GM19395 (cell line): ENCODE results near the gene PIP5K1B.

Experiments used
- ATAC-seq: cut with Tn5 transposase; IDR thresholded peaks from one replicate; pipeline ENCODE4 v1.9.1; 2021; ENCODE audit warnings: mild to moderate bottlenecking, moderate library complexity; ENCODE audit not compliant: unreplicated experiment

The PIP5K1B gene

DNA sequence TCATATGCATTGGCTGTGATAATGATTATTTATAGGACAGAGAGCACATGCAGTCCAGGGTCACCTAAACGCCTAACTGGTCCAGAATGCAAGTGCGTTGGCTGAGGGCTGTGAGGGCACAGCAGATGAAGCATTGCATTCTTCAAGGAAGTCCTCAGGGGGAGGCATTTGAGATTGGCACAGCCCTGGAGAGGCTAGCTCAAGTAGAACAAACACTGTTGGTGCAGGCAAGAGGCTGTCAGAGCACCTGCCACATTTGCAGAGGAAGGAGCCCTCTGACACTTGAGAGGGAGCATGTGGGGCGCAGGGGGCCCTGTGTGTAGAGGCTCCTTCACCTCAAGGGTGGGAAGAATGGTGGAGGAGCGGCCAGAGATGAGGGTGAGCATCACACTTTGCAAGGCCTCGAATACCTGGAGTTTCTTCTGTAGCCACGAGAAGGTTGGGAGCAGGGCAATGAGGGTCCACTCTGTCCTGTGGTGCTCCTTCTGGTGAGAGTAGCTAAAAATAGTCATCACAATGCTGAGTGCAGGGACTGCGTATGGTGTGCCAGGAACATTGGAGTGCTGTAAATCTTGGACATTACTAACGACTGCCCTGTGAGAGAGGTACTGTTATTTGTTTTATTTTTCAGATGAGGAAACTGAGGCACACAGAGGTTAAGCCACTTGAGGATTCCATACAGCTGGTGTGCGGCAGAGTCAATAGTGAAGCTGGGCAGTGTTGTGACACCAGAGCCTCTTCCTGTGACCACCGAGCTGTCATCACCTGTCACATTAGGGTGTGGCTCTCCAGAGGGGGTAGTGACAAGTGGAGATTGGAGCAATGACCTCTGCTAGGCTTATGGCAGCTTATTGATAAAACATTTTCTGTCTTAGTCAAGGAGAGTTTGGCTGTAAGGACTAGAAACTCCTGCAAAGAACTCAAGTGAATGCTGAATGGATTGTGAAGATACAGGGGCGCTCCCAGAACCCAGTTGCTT is 100.2 kb downstream of the PIP5K1B start:
- ATAC-seq, result no peak

DNA sequence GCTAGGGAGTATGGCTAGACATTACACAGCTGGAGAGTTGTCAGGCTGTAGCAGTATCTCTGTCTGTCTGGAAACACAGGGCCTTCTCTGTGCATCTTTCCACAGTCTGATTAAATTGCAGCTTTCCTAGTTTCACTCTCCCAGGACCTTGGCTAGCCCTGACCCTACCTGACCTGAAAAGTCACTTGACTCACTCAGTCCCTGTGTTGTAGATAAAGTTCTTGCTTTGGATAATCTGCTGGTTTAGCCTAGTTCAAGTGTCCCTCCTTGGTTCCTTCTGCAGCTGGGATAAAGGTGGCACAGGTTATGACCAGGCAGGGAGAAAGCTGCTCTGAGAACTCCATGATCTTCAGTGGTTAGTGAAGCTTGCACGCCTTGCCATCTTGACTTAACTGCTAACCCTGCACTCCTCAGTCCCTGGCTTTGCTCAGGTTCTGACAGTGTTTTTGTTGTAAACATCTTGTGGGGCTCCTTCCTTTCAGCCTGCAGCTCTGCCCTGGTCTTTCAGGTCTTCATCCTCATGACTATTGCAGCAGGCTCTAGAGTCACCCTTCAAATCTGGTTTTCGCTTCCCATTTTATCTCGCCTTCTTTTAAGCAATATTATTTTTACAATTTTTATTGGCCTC is 101.0 kb downstream of the PIP5K1B start:
- no peak for ATAC-seq

DNA sequence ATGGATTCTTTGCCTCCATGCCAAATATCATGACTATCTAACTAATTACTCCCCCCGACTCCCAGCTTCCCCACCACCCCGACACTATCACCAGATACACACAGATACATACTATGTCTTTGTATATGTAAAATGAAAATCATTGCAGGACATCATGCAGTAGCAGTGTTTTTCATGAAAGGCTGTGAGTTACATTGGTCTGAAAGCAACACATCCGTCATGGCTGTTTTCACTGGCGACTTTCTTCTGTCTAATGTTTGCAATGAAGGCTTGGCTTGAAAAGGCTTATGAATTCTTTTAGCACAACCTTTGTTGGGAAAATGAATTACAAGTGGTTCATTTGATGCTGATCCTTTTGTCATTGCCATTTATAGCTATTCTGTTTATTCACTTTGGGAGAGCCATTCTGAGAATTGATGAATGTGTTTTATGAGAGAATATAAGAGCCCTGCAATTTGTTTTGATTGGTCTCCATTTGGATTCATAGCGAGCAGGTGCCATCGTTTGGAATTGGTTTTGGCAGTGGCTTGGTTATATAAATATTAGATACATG is 103.4 kb downstream of the PIP5K1B start:
- ATAC-seq, result no peak

DNA sequence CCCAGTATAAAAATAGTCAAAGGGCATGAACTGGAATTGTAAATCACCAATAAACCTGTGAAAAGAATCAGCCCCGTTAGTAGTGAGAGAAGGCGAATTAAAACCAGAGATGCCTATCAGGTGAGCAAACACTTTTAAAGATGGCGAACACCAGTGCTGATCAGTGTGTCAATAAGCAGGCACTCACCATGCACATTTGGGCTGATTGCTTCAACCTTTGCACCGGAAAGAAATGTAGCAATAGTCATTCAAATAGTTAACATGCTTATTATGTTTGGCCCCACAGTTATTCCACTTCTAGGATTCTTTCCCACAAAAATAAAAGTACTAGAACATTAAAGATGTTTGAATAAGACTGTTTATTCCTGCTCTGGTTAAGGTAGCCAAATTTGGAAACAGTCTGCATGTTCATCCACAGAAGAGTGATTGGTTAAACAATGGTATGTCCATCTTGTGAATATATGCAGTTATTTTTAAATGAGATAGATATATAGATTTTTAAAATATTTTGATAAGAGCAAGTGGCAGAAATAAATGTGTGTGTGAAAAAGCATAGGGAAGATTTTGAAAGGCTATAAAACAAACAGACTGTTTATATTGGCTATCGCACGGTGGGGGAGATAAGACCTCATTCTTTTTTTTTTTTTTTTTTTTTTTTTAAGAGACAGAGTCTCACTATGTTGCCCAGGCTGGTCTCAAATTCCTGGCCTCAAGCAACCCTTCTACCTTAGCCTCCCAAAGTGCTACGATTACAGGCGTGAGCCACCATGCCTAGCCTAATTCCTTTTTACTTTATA is 112.2 kb downstream of the PIP5K1B start:
- no peak for ATAC-seq

DNA sequence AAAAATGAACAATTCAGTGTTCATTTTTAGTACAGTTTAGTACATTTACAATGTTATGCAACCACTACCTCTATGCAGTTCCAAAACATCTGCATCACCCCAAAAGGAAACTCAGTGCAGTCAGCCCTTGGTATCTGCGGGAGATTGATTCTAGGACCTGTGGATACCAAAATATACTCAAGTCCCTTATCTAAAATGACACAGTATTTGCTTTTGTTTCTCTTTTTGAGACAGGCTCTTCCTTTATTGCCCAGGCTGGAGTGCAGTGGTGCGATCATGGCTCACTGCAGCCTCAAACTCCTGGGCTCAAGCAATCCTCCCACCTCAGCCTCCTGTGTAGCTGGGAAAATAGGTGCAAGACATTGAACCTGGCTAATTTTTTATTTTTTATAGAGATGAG is 114.0 kb downstream of the PIP5K1B start:
- ATAC-seq, result no peak

DNA sequence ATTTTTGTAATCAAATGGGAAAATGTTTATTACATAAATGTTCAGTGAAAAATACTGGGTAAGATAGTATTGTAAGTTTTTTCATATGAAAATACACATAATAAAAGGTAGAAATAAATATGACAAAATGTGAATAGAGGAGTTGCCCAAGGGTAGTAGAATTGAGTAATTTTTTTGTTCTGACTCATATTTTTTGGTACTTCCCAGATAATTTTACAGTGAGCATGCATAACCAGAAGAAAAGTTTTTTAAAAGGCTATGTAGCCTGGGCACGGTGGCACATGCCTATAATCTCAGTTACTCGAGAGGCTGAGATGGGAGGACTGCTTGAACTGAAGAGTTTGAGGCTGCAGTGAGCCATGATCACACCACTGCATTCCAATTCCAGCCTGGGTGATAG is 116.9 kb downstream of the PIP5K1B start:
- ATAC-seq, result no peak

DNA sequence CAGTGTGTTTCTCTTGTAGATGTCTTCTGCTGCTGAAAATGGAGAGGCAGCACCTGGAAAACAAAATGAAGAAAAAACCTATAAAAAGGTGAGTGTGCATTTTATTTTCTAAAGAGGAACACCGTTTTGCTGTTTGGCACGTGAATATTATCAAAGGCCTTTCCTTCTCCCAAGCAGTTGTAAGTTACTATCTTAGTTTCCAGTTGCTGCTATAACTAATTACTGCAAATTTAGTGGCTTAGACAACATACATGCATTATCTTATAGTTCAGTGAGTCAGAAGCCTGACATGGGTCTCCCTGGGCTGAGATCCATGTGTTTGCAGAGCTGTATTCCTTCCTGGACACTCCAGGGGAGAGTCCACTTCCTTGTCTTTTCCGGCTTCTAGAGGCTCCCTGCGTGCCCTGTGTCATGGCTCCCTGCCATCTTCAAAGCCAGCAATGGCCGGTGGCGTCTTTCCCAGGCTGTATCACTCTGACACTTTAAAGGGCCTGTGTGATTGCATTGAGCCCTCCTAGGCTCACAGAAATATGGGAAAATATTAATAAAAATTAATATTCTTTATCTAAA is 117.6 kb downstream of the PIP5K1B start:
- no peak for ATAC-seq

DNA sequence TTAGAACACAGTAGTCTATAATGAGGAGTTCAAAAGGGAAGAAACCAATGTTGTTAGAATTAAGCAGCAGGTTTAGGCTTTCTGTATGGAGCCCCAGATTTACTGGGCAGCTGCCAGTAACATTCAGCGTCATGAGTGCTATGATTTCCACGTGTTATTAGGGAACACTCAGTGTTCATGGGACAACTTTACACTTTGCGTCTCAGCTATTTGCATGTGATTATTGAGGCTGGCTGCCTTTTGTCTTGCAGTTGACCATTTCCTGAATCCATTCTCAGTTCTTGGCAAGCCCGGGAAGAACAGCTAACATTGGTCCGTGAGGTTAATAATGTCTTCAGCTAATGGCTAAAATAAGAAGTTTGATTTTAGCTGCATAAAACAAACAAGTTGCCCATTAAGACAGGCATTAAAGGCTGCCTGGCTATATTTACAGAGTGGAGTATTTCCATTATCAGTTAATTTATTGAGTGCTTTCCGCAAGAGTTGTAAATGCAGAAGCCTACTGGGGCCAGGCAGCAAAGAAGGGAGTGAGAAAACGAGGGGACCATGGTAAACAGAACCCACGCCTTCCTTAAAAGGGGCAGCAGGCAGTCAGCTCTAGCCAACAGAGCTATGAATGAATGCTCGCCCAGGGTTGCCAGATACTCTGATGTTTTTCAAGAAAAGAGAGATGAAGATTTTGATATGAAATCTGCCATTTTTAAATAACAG is 120.9 kb downstream of the PIP5K1B start:
- ATAC-seq, result no peak

DNA sequence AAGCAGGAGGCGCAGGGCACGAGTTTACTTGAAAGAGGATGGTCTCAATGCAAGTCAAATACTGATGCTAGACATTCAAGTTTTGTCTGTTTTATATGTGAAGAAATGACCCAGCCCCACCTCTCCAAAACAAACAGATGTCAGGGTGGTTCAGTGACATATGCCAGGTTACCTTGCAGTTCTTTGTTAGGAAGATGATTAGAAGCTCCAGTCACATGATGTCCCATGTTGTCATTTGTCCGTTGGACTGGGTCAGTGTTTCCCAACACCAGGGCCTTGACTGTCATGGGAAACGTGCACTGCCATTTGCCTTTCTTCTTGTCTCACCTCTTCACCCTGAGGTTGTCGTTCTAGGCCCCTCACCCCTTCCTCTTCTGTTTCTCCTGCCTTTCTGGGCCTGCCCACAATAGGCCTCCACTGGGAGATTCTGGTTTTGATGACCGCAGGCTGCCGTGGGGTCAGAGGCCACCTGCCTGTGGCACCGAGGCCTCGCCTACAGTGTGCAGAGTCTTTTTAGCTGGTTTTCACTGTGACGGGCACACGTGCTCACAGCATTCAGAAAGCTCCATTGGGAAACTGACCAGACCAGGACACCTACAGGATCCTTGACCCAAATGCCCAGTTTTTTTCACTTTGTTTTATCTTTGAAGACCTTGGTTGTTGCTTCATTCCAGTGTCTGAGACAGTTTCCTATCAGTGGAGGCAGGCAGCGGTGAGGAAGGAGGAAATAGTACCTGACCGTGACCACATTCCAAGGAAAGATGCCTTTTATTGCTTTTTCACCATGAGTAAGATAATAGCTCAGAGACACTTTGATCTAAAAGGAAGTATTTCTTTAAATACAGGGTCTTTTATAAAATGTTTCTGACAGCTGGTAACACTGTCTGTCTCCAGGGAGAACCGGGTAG is 123.1 kb downstream of the PIP5K1B start:
- ATAC-seq, result no peak

DNA sequence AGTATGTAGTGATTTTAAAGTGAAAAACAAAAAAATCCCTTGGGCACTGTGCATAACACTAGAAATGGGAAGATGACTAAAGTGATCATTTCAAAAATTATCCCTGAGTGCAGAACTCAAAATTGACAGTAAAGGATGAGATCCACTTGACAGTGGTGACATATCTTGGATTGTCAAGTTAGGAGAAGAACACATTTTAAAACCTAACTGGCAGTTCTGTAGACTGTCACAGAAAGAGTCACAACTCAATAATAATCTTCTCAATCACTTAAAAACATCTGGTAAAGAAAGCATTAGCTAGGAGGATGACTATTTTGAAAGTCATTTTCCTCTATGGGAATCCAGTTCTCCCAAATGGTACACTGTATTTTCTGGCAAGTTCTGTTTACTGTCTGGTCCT is 127.1 kb downstream of the PIP5K1B start:
- ATAC-seq, result no peak

DNA sequence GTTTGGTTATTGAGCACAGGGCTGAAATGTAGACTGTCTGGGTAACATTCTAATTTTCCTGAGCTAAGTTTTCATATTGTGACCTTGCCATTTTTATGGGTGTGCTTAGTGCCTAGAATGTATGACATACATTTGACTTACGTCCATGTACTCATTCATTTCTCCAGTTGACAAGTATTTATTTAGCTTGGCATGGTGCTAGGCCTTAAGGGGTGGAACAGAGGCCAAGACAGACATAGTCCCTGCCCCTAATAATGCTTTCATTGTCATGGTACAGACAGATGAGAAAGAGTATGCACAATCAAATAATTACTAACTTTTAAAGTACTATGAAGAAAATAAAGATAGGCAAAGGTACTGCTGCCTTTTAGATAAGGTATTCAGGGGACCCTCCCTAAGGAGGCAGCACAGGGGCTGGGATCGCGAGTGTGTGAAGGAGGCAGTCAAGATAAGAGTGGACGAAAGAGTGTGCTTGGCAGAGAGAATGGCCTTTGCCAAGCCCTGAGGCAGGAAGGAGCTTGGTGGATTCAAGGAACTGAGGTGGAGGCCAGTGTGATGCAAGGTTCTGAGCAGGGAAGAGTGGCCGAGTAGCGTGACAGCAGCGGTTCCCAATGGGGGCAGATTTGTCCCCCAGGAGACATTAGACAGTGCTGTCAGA is 128.0 kb downstream of the PIP5K1B start:
- ATAC-seq, result no peak

DNA sequence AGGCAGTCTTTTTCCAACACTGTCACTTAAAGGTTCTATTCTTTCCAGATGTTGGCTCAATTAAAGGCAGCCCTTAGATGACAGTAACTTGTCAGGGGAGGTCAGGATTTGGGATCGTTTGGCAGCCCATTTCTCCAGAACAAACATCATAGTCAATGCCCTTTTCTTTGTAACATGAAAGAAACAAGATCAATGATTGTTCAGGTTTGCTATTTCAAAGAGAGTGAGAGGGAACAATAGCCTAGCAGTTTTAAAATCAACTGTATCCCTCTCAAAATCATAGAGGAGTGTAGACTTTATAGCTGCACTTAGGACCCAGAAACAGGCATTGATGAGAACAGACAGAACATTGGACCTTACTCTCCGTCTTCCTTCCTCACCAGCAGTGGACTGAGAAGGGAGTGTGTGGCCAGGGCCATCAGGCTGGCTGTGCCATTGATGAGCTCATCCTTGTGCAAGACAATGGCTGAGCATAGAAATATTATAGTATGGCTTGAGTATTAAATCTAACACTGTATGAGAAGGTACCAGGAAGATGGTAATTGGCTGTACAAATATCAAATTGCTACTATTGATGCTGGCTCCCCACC is 130.0 kb downstream of the PIP5K1B start:
- ATAC-seq, result no peak

DNA sequence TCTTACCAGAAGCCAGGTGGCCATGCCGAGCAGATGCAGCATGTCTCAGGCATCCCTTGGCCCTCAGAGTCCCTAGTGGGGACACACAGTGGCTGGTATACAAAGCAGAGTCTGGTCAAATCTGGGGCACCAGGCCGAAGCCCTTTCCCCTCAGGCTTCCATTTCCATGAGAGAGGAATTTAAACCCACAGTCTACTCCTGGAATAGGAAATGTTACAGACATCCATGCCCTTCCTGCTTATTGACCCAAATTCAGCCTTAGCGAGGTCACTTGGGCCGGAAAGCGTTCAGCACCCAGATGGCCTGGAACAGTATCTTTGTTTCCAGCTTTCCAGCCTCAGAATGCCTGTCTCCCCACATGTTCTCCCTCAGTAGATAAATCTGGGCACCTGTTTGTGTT is 131.7 kb downstream of the PIP5K1B start:
- no peak for ATAC-seq

DNA sequence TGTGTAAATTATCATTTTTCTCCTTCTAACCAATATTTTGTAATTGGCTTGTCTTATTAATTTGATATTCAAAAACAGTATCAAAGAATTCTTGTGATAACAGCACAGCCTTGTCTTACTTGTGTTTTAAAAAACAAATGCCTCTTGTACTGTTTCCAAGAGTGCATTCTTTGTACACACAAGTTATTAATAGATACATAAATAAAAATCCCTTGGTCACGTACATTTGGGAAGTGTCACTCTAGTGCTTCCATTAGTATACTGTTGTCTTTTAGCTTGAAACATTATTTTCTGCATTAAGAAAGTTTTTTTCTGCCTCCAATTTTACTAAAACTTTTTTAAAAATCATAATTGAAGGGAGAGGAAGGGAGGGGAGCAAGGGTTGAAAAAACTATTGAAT is 133.2 kb downstream of the PIP5K1B start:
- ATAC-seq, result no peak

DNA sequence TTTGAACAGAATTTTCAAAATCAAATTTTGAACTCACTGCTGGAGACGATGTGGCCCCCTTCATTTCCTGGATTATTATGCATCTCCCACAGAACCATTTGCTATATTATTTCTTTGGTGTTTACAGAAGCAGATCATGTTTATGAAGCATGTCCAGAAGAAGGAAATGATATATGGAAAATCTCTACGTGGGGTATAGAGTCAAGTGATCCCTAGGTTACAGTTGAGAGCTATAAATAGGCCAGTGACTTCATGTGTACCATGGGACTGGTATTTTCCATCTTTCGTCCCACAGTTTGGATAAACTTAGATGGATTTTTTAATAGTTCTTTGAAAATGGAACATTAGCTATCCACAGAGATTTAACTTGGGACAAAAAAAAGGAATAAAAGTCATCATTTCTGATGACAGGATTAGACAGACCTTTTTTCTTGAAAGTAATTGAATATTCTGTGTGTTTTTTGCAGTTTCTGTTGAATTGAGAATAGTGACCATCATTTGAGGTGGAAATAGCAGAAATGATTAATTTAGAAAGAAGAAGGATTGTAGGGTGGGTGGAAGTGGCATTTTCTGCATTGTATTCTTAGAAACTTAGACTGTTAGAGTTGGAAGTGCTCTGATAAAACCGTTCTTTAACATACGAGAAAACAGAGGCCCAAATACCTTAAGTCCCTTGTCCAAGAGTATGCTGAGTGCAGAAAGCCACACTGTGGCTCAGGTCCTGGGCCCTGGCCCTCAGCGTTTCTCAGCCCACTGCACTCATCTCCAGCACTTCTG is 136.4 kb downstream of the PIP5K1B start:
- no peak for ATAC-seq

DNA sequence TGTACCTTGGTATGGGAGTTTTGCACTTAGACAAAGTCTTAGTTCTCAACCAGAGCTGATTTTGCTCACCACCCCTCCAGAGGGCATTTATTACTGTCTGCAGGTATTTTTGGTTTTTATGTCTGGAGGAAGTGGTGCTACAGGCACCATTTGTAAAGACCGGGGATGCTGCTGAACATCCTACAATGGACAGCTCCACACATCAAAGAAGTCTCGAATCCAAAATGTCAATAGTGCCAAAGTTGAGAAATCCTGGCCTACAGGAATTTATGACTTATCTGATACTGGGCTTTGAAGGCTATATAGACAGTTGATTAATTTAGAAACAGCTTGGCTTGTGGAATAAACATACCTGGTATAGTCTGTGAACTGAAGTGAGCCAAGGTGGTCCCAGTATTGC is 137.5 kb downstream of the PIP5K1B start:
- ATAC-seq, result no peak

DNA sequence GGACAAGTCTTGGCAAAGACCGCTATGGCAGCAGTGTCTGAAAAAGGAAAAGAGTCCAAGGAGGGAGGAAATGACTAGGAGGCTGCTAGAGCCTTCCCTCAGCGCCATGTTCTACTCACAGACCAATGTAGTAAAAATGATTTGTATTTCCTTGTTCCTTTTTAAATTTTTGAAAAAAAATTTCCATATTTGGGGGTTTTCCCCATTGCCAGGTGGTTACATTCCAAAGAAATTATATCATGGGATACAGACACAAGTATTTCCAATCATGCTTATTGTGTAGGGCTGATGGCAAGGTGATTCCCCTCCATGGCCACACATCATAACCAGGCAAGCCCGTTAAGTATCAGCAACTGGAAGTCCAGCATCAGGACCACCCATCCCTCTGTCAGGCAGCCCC is 138.2 kb downstream of the PIP5K1B start:
- ATAC-seq, result no peak

DNA sequence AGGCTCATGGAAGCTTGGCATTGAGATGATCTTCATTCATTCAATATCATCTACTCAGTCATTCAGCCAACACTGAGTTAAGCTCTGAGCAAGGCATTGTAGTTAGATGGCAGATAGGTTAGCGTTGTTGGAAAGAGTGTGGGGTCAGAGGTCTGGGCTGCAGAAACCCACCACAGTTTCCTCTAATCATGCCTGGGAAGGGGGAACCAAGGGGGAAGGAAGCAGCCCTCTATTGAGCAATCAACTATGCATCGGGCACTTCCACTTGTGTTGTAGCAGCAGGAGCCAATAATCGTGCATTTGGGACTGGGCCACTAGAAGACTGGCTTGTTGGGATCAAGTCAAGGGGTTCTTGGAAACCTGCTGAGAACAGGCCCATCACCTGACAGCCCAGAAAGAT is 139.1 kb downstream of the PIP5K1B start:
- no peak for ATAC-seq
